AG04449 (cell line): ENCODE data around the gene MYO1B.

Experiments
- CTCF ChIA-PET: fragments of 350-600 bp; formaldehyde crosslinking; extraction: SDS; loops from one replicate; lab custom pipeline; 2021; ENCODE audit warnings: antibody characterized with exemption; lab: Yijun Ruan, JAX
- POLR2A ChIA-PET: fragments of 400-600, 350-600 bp; formaldehyde crosslinking; extraction: SDS; loops from one replicate; lab custom pipeline; 2020; ENCODE audit warnings: antibody characterized with exemption, inconsistent platforms; lab: Yijun Ruan, JAX
- DNase-seq: peaks from one replicate; pipeline ENCODE4 v3.0.0-alpha.2; 2010; ENCODE audit warnings: low read depth, low spot score
- H3K4me3 ChIP-seq: 2 replicates; pipeline ENCODE4 v1.5.1; 2011; ENCODE audit warnings: low read depth, mild to moderate bottlenecking, control low read depth, low read length
- CTCF ChIP-seq: IDR thresholded peaks from one replicate; pipeline ENCODE4 v1.5.1; 2011; ENCODE audit warnings: mild to moderate bottlenecking, moderate library complexity, low read length, control low read depth, inconsistent platforms; ENCODE audit not compliant: insufficient read depth; ENCODE audit errors: missing control alignments

Gene MYO1B

GRCh38 chr2:191301971-191302370 is 56.8 kb downstream of the MYO1B start:
- H3K4me3 ChIP-seq, result no peak overlapping the region
- no peak for TF ChIP-seq CTCF
- POLR2A ChIA-PET, result no interaction called here
- CTCF ChIA-PET, result interaction anchor here (0.8 to 3.0 kb wide), 7 partner anchors 9 to 249 kb away, joined by 3 to 23 read pairs (median 4); no protein-coding TSS in a partner anchor
- DNase-seq, result no peak

- no peak for DNase-seq
- H3K4me3 ChIP-seq, result no peak overlapping the region
- ChIA-PET POLR2A (interaction anchor here (1.1 kb wide), 1 partner anchor 16 kb away, joined by 4 read pairs; no protein-coding TSS in a partner anchor), CTCF (interaction anchor here (0.8 to 3.0 kb wide), 9 partner anchors 8 to 250 kb away, joined by 3 to 23 read pairs (median 4); no protein-coding TSS in a partner anchor)
- peak; percentile 5 for TF ChIP-seq CTCF
These were observed 57.4 kb downstream of the MYO1B start for GRCh38 chr2:191302459-191303139.

- DNase-seq, result no peak
- ChIA-PET POLR2A (interaction anchor here (0.6 to 1.1 kb wide), 2 partner anchors 16 to 57 kb away, joined by 3 to 4 read pairs; no protein-coding TSS in a partner anchor), CTCF (interaction anchor here (1.4 to 3.0 kb wide), 7 partner anchors 27 to 251 kb away, joined by 3 to 23 read pairs (median 4); no protein-coding TSS in a partner anchor)
- no peak for TF ChIP-seq CTCF
- no peak overlapping the region for H3K4me3 ChIP-seq
These were observed 58.2 kb downstream of the MYO1B start for GRCh38 chr2:191303140-191304005.

GRCh38 chr2:191304939-191305875 is 60.0 kb downstream of the MYO1B start:
- CTCF ChIA-PET, result interaction anchor here (1.3 to 3.0 kb wide), 3 partner anchors 29 to 196 kb away, joined by 3 to 23 read pairs (median 5); no protein-coding TSS in a partner anchor
- no peak overlapping the region for H3K4me3 ChIP-seq
- POLR2A ChIA-PET, result no interaction called here
- no peak for TF ChIP-seq CTCF
- no peak for DNase-seq

- no peak for DNase-seq
- no peak overlapping the region for H3K4me3 ChIP-seq
- POLR2A ChIA-PET, result no interaction called here
- CTCF ChIA-PET, result interaction anchor here (0.7 to 1.3 kb wide), 4 partner anchors 11 to 194 kb away, joined by 3 to 5 read pairs (median 3); no protein-coding TSS in a partner anchor
- no peak for TF ChIP-seq CTCF
These were observed 62.8 kb downstream of the MYO1B start for GRCh38 chr2:191308026-191308425.
